Kidney epithelial cell (primary cell): ENCODE measurements around the gene EOGT. TPM values are rescaled to one million over a fixed set of nuclear protein-coding genes. Genes with fewer than 3 reads are reported as not detected.

Source experiments
- DNase-seq: peaks from one replicate; pipeline ENCODE4 v3.0.0-alpha.2; 2010; ENCODE audit warnings: low read depth
- H3K27me3 ChIP-seq: 2 replicates; pipeline ENCODE4 v1.6.0; 2011; ENCODE audit warnings: low read length; ENCODE audit not compliant: control insufficient read depth, insufficient read depth
- H3K36me3 ChIP-seq: 2 replicates; pipeline ENCODE4 v1.5.1; 2011; ENCODE audit warnings: low read length; ENCODE audit not compliant: control insufficient read depth, insufficient read depth
- H3K4me3 ChIP-seq: 2 replicates; pipeline ENCODE4 v1.5.1; 2011; ENCODE audit warnings: low read depth, mild to moderate bottlenecking, control low read depth, low read length
- total RNA-seq: library from RNA; depleted of rRNA; stranded (reverse); fragments of >200 nt; gene quantifications from 2 replicates; pipeline ENCODE4 v1.2.3, GENCODE V29; 2015
- TF ChIP-seq, protein P1 (sequence below): IDR thresholded peaks from 2 replicates; pipeline ENCODE4 v1.5.1; 2011; ENCODE audit warnings: mild to moderate bottlenecking, moderate library complexity, low read length, control low read depth, inconsistent platforms; ENCODE audit not compliant: insufficient read depth, poor library complexity, severe bottlenecking

The EOGT gene
- total RNA-seq, 1 donor from 2014 or later: 28.3 TPM

DNA sequence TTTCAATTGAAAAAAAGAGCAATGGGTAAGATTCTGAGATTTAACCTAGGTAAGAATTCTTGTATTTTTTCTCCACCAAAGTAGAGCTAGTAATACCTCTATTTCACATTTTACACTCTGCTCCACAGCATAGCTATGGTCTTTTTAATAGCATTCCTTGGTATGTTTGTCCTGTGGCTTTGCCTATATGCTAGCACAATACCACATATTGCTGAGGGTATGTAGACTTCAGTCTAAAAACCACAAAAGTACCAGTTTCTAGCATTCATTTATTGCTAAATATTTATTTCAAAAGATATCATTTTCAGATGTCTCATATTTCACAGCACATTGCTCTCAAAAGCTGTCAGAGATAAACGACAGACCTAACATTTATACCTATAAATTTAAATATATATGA is 18.2 kb upstream of the EOGT start:
- DNase-seq: no peak
- Histone ChIP-seq H3K27me3 (no peaks in the 10 kb centered on the region), H3K36me3 (no peaks in the 10 kb centered on the region), H3K4me3 (no peak overlapping the region)
- TF ChIP-seq, protein P1, sequence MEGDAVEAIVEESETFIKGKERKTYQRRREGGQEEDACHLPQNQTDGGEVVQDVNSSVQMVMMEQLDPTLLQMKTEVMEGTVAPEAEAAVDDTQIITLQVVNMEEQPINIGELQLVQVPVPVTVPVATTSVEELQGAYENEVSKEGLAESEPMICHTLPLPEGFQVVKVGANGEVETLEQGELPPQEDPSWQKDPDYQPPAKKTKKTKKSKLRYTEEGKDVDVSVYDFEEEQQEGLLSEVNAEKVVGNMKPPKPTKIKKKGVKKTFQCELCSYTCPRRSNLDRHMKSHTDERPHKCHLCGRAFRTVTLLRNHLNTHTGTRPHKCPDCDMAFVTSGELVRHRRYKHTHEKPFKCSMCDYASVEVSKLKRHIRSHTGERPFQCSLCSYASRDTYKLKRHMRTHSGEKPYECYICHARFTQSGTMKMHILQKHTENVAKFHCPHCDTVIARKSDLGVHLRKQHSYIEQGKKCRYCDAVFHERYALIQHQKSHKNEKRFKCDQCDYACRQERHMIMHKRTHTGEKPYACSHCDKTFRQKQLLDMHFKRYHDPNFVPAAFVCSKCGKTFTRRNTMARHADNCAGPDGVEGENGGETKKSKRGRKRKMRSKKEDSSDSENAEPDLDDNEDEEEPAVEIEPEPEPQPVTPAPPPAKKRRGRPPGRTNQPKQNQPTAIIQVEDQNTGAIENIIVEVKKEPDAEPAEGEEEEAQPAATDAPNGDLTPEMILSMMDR: no peak

DNA sequence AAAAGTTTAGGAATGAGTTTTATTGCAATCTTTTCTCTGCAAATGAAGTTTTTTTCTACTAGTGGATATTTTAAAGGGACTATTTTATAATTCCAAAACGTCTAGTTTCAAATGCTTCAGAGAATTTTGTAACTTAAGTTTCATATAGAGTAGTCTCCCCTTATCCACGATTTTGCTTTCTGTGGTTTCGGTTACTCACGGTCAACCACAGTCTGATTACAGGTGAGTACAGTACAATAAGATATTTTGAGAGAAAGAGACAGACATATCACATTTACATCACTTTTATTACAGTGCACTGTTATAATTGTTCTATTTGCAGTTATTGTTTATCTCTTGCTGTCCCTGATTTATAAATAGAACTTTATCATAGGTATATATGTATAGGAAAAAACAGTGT is 7.4 kb upstream of the EOGT start:
- no peak for DNase-seq
- Histone ChIP-seq H3K4me3 (no peak overlapping the region), H3K36me3 (no peaks in the 10 kb centered on the region), H3K27me3 (no peaks in the 10 kb centered on the region)
- TF ChIP-seq, protein P1: no peak

GRCh38 chr3:69020424-69020823 is 6.9 kb upstream of the EOGT start:
- no peak for DNase-seq
- H3K36me3 ChIP-seq: no peaks in the 10 kb centered on the region

DNA sequence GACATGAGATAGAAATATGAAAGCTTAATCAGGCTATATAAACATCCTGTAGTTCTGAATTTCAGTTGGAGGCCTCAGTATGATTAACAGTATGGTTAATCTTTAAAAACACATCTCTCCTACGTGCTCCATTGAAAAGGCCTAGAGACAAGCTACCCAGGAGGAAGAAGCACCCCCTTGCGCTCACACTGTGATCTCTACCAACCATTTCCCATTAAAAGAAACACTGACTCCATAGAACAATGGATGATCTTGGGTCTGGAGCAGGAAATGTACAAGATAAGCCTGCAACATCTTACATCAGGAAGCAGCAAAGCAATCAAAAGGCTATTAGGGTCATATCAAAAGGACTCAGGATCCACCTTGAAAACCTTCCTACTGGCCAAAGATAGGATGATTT is 3.4 kb upstream of the EOGT start:
- TF ChIP-seq, protein P1: no peak
- no peak for DNase-seq
- no peaks in the 10 kb centered on the region for H3K36me3 ChIP-seq
- no peak overlapping the region for H3K4me3 ChIP-seq
- no peaks in the 10 kb centered on the region for H3K27me3 ChIP-seq

More at GRCh38 chr3:69020424-69020823, 6.9 kb upstream of the EOGT start:
- H3K4me3 ChIP-seq: no peak overlapping the region
- no peaks in the 10 kb centered on the region for H3K27me3 ChIP-seq
- TF ChIP-seq, protein P1: no peak

GRCh38 chr3:69016102-69016501 is 2.6 kb upstream of the EOGT start:
- TF ChIP-seq, protein P1: no peak
- no peaks in the 10 kb centered on the region for H3K36me3 ChIP-seq
- no peaks in the 10 kb centered on the region for H3K27me3 ChIP-seq
- H3K4me3 ChIP-seq: no peak overlapping the region
- no peak for DNase-seq

GRCh38 chr3:69014022-69014580 is 617 bp upstream of the EOGT start:
- TF ChIP-seq, protein P1: no peak
- no peak for DNase-seq
- Histone ChIP-seq H3K36me3 (no peaks in the 10 kb centered on the region), H3K27me3 (no peaks in the 10 kb centered on the region), H3K4me3 (peak overlapping the region; percentile 76)
